Hepatocyte (in vitro differentiated cells): ENCODE measurements around the gene ALG6.

Source experiments
- EZH2 ChIP-seq: fragments of 200-600 bp; sonication (generic); IDR thresholded peaks from 2 replicates; pipeline ENCODE4 v1.6.1; 2016; ENCODE audit warnings: antibody characterized with exemption, mild to moderate bottlenecking, borderline replicate concordance
- EZH2phosphoT487 ChIP-seq: fragments of 200-600 bp; sonication (generic); IDR thresholded peaks from one replicate; pipeline ENCODE4 v1.6.1; 2018; ENCODE audit warnings: antibody characterized with exemption, mild to moderate bottlenecking, low read depth, moderate library complexity; ENCODE audit not compliant: unreplicated experiment, severe bottlenecking
- TF ChIP-seq, protein P1 (sequence below): fragments of 200-600 bp; sonication (generic); IDR thresholded peaks from 2 replicates; pipeline ENCODE4 v1.5.1; 2016; ENCODE audit warnings: antibody characterized with exemption, mild to moderate bottlenecking; ENCODE audit not compliant: poor library complexity

GRCh38 chr1:63486629-63487028 lies 119.2 kb downstream of the ALG6 start:
- TF ChIP-seq, protein P1, sequence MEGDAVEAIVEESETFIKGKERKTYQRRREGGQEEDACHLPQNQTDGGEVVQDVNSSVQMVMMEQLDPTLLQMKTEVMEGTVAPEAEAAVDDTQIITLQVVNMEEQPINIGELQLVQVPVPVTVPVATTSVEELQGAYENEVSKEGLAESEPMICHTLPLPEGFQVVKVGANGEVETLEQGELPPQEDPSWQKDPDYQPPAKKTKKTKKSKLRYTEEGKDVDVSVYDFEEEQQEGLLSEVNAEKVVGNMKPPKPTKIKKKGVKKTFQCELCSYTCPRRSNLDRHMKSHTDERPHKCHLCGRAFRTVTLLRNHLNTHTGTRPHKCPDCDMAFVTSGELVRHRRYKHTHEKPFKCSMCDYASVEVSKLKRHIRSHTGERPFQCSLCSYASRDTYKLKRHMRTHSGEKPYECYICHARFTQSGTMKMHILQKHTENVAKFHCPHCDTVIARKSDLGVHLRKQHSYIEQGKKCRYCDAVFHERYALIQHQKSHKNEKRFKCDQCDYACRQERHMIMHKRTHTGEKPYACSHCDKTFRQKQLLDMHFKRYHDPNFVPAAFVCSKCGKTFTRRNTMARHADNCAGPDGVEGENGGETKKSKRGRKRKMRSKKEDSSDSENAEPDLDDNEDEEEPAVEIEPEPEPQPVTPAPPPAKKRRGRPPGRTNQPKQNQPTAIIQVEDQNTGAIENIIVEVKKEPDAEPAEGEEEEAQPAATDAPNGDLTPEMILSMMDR: no peak
- TF ChIP-seq EZH2 (no peak), EZH2phosphoT487 (no peak)
